Hindlimb muscle (tissue), 1 donor: ENCODE data around the gene ERP29. TPM values are rescaled to one million over a fixed set of nuclear protein-coding genes. Genes with fewer than 3 reads are reported as not detected.
"Not testable (repeated sequence)": the region's sequence is repeated elsewhere in the genome, so short reads cannot be mapped to it uniquely, and the experiment has no call there.

Source experiments
- DNase-seq: peaks from one replicate; pipeline ENCODE4 v3.0.0-alpha.2; 2013
- polyA plus RNA-seq: library from polyadenylated mRNA; unstranded; fragments of 120-200 nt; gene quantifications from one replicate; pipeline ENCODE4 v1.2.1, GENCODE V29; 2013; ENCODE audit not compliant: insufficient read length

ERP29 gene
- polyA plus RNA-seq: 63.5 TPM

GRCh38 chr12:112012775-112013600 lies at the start of gene ERP29, which contains the start of gene TMEM116:
Gene ERP29, plus strand, starts transcription at chr12:112013426. Its CDS starts 40 bp downstream, at chr12:112013466.
Gene TMEM116, minus strand, starts transcription at chr12:112013165. Its CDS starts 7,895 bp downstream, at chr12:112005270.
- peak; percentile 99 for DNase-seq

- DNase-seq: no peak
Observed at GRCh38 chr12:111964935-111965334, 48.3 kb upstream of the ERP29 start.

GRCh38 chr12:111971800-111972199 lies 41.4 kb upstream of the ERP29 start:
- DNase-seq: no peak

GRCh38 chr12:111975161-111975931 lies 37.9 kb upstream of the ERP29 start:
- DNase-seq: no peak

GRCh38 chr12:111976291-111976690 lies 36.9 kb upstream of the ERP29 start:
- no peak for DNase-seq

GRCh38 chr12:111976860-111977259 lies 36.4 kb upstream of the ERP29 start:
- no peak for DNase-seq

- DNase-seq: no peak
Observed at GRCh38 chr12:111978545-111978944, 34.7 kb upstream of the ERP29 start.

GRCh38 chr12:111980598-111980997 lies 32.6 kb upstream of the ERP29 start:
- DNase-seq: no peak

GRCh38 chr12:111981987-111982386 lies 31.2 kb upstream of the ERP29 start:
- DNase-seq: no peak

GRCh38 chr12:111984820-111985219 lies 28.4 kb upstream of the ERP29 start:
- no peak for DNase-seq

GRCh38 chr12:111991535-111991934 lies 21.7 kb upstream of the ERP29 start:
- no peak for DNase-seq

- DNase-seq: no peak
Observed at GRCh38 chr12:111991946-111992345, 21.3 kb upstream of the ERP29 start.

GRCh38 chr12:111992464-111992863 lies 20.8 kb upstream of the ERP29 start:
- DNase-seq: no peak

- DNase-seq: no peak
Observed at GRCh38 chr12:111993292-111994150, 19.7 kb upstream of the ERP29 start.

- not testable (repeated sequence) for DNase-seq
Observed at GRCh38 chr12:111994211-111995111, 18.8 kb upstream of the ERP29 start.

- DNase-seq: no peak
Observed at GRCh38 chr12:111995782-111996480, 17.3 kb upstream of the ERP29 start.

GRCh38 chr12:111997300-111997699 lies 15.9 kb upstream of the ERP29 start:
- no peak for DNase-seq

- DNase-seq: no peak
Observed at GRCh38 chr12:111998015-111998414, 15.2 kb upstream of the ERP29 start.

GRCh38 chr12:111999129-111999528 lies 14.1 kb upstream of the ERP29 start:
- not testable (repeated sequence) for DNase-seq

- DNase-seq: no peak
Observed at GRCh38 chr12:112000820-112001219, 12.4 kb upstream of the ERP29 start.

GRCh38 chr12:112001576-112001975 lies 11.7 kb upstream of the ERP29 start:
- DNase-seq: no peak
